Thoracic aorta endothelial cell (primary cell): Measurements from ENCODE around the gene ZFP90. TPM values are rescaled to one million over a fixed set of nuclear protein-coding genes. Genes with fewer than 3 reads are reported as not detected.

Source experiments
- small RNA-seq: library from RNA; depleted of rRNA; stranded (forward); fragments of <200 nt; gene quantifications from one replicate; pipeline ENCODE3, GENCODE V24; 2012
- total RNA-seq: library from RNA; depleted of rRNA; stranded (reverse); fragments of >200 nt; gene quantifications from 2 replicates; pipeline ENCODE4 v1.2.3, GENCODE V29; 2012

The ZFP90 gene
- 21.9 and 32.2 TPM in 2 replicates for total RNA-seq

DNA sequence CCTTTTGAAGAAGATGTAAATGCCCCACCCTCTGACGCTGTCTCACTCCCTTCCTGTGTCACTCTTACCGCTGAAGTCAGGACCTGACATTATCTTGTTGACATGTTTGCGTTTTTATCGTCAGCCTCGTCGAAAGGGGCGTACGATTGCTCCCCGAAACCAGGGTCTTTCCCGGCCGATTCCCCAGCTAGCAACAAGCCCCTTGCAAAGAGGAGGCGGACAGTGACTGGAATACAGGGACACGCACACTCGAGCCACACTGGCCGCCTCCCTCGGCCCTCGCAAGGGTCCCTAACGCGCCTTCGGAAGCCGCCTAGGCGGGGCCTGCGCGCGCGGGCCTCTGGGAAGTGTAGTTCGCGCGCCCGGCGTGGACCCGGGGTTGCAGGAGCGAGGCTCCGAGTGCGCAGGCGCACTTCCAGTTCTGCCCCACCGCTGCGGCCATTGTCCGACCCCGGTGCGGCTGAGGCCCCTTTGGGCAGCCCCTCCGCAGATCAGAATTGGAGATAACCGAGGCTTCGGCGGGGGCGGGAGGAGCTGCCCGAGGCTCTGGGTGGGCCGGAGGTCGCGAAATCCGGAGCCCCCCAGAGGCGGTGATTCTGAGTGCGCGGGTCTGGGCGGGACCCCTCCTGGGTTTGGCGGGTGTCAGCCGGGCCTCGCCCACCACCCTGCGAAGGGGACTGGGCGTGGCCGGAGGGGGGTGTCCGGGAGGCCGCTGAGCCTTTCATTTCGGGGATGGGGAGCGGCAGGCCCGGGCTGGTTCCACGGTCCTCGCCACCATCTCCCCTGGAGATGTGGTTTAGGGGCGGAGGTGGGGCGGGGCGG is at the start of gene ZFP90:
Gene ZFP90 (plus strand): TSS at position 412 of the 822 bp plus-strand sequence. CDS start 502 bp downstream, outside the sequence.

Small RNA genes lying within 50 kb of the gene (small RNA-seq; reads per million reads assigned to genes)
- not detected for gene RNU4-36P

Other genes with a start within 250 kb of the ZFP90 start
- gene SLC7A6OS, start 228.3 kb upstream of the ZFP90 start, total RNA-seq, result 15.7 and 16.9 TPM in 2 replicates
- 37.4 and 42.7 TPM in 2 replicates for gene PRMT7, start 228.3 kb upstream of the ZFP90 start, total RNA-seq
- not detected in 2 replicates for gene SMPD3, start 90.8 kb upstream of the ZFP90 start, total RNA-seq
- not detected in 2 replicates for gene CDH3, start 106.0 kb downstream of the ZFP90 start, total RNA-seq
- not detected in 2 replicates for gene CDH1, start 198.0 kb downstream of the ZFP90 start, total RNA-seq